Pulmonary artery endothelial cell (primary cell): ENCODE measurements around the gene ZNG1B. TPM values are rescaled to one million over a fixed set of nuclear protein-coding genes. Genes with fewer than 3 reads are reported as not detected.
"Not testable (repeated sequence)": the region's sequence is repeated elsewhere in the genome, so short reads cannot be mapped to it uniquely, and the experiment has no call there.

Source experiments
- DNase-seq: peaks from one replicate; pipeline ENCODE4 v3.0.0-alpha.2; 2011; ENCODE audit warnings: low read depth, low spot score
- total RNA-seq: library from RNA; depleted of rRNA; stranded (reverse); fragments of >200 nt; gene quantifications from 2 replicates; pipeline ENCODE4 v1.2.3, GENCODE V29; 2014

ZNG1B gene
- total RNA-seq, 1 donor from 2014 or later, result 18.7 TPM

DNA sequence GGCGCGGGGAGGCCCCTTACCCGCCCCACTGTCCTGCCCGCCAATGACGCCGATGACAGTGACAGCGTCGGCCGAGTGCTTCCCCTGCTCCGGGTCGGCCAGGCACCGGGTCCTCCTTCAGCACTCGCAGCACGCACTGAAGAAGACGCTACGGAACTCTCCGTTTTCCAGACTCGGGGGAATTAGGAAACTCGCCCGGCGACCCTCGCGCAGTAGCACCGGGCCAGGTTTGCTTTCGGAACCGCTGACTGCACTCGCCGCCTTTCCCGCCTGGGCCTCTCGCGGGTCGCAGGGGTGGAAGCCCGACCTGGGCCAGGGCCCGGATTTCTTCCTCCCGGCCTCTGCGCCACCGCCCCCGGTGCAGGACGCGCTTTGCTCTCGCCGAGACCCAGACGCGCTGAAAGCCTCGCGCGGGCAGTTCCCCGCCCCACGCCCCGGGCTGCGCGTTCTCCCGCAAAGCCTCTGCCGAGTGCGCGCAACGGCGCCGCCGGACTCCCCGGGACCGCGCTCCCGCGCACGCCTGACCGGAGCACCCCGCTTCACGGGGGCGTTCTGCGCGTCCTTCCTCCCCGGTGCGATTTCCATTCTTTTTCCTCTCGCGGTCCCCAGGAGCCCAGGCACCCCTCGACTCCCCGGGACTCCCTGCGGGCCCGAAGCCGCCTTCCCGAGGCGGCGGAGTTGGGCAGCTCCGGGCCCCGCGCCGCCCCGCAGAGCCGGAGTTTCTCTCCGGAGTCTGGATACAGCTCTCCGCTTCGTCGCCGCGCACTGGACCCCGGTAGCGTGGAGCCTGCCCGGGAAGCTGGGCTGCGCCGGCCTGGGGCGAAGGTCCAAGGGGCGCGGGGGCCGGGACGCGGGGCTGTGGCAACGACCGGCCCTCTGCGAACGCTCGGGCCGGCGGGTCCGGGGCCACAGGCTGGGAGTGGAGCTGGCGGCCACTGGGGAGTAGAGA is 65.9 kb downstream of the ZNG1B start:
- not testable (repeated sequence) for DNase-seq

DNA sequence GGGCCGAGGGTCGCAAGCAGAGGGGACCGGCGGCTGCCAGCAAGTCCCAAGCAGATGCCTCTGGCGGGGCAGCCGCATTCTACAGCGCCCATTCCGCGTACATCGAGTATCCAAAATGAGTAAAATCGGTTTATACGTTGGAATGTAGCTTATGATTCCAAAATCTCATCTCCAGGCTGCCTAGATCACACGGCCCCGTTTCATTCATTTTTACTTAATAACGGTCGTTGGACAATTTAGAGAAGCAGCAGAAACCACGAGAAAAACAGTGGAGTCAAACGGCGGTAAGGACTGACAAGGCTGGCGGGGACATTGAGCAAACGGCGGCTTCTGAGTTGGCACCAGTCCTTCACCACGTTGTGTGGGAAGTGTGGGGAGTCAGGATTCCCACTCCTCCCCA is 66.6 kb downstream of the ZNG1B start:
- not testable (repeated sequence) for DNase-seq

DNA sequence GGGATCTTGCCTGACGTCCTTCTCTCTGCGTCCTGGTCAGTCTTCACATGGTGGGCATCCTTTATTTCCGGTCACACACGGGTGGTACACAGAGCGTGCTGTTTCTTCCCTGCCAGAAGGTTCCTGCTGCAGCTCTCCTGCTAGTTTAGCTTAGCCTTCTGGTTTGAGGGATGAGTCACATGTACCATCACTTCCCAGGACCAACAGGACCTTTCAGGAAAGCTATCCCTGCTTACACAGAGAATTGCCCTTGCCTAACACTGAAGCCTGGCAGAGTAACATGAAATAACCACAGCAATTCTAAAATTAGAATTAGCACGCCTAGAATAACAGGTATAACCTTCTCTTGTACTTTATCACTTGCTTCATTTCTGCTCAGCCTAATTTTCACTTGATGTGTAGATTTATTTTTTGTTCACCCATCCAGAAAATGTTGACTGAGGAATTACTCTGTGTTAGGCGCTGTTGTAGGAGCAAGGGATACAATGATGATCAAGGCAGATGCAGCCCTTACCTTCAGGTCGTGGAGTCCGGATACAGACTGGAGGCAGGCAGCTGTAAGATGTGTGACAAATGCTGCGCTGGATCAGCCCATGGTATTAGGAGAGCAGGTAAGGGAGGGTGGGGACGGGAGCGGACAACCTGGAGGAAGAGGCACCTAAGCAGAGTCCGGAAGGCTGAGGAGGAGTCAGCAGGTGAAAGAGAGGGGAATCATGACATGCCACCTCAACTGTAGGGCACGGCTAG is 70.1 kb downstream of the ZNG1B start:
- not testable (repeated sequence) for DNase-seq

DNA sequence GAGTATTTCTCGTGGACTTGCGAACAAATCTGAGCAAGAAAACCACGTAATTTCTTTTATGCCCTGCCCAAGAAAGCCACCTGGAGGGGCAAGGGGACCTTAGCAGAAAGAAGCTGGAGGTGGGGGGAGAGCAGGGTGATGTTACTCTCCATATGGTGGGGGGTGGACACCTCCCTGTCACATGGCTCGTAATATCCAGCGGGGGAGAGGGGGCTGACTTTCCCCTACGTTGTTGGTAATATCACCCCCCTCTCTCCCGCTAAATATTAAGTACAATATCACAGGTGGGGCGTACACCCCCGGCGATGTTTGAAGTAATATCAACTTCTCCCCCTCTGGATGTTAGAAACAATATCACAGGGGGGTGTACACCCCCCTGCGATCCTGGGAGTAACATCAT is 70.7 kb downstream of the ZNG1B start:
- DNase-seq, result not testable (repeated sequence)

DNA sequence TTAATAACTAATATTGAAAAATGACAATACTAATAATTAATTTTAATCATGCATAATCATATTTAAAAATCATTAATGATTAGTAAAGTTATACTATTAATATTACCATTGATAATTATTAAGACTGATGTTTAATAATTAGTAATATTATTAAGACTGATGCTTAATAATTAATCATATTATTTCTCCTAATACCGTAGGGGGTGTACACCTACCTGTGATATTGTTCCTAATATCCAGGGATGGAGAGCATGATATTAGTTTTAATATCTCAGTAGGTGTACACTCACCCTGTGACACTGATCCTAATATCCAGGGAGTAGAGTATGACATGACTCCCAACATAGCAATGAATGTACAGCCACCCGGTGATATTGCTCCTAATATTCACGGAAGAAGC is 73.4 kb downstream of the ZNG1B start:
- not testable (repeated sequence) for DNase-seq

DNA sequence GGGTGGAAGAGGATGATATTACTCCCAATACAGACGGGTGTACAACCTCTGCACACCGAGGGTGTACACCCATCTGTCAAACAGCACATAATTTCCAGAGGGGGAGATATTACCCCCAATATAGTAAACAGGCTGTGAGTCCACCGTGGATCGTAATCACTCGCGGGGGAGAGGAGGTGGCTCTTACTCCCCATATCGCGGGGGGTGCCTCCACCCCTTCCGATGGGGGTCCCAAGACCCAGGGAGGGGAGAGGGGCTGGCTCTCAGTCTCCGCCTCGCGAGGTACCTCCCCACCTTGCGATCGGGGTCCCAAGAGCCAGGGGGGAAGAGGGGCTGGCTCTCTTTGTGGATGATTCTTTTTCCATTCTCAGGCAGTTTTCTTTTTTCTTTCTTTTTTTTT is 74.4 kb downstream of the ZNG1B start:
- DNase-seq, result not testable (repeated sequence)

DNA sequence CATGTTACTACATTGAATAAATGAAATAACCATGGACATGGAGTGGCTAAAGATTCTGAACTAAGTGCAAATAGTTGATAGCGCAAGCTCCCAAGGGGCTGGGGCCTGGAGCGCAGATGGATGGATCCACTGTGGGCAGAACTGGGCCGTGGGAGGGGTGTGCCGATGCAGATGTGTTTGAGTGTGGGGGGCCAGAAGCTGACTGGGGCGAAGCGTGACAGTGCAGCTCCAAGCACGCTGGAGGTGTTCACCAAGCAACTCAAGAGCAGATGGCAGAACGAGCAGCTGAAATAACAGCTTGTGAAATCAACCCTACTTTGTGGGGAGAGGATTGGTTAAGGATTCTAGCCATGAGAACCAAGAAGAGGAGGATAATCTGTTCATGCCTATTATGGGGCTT is 78.0 kb downstream of the ZNG1B start:
- not testable (repeated sequence) for DNase-seq

DNA sequence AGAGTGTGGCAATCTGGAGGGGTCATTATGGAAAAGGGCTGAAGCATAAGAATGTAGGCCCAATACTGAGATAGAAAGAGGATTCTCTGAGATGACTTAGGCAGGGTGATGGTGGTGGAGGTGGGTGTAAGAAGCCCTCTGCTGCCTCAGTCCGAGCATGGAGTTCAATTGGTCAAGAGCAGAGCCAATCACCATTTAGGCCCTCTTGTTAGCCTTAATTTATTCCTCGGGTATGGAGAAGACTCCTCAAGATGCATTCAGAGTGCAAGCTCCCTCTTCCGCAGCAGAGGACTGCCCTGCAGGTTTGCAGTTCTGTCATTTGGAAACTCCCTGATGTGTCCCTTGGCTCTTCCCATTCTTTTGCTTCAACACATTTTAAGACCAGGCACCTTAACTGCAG is 78.5 kb downstream of the ZNG1B start:
- not testable (repeated sequence) for DNase-seq

DNA sequence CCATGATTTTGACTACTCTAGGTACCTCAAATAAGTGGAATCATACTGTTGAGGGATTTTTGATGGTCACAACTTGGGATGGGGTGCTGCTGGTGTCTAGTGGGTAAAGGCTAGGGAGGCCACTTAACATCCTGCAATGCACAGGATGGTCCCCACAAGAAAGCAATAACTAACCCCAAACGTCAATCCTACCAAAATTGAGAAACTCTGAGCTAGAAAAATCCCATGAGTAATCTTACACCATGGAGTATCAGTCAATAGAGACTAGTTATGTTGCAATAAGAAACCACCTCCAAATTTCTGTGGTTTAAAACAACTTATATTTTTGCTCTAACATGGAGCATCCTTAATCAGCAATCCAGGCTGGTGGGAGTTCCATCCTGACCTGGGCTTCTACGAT is 79.5 kb downstream of the ZNG1B start:
- DNase-seq, result not testable (repeated sequence)

DNA sequence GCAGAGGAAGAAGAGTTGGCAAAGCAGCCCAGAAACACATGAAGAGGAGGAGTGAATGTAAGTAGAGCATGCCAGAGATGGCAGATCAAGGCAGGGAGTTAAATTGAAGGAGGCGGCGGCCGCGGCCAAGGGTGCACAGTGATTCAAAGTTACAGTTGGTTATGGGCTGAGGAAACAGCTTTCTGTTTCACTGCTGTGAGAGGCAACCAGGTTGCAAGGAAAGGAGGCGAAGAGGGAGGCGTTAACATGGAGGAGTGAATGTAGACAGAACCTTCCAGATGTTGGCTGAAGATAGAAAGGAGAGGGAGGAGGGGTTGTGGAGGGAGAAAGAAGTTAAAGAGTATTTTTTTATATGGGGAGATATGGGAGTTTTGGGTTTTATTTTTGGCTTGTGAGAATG is 83.3 kb downstream of the ZNG1B start:
- not testable (repeated sequence) for DNase-seq

DNA sequence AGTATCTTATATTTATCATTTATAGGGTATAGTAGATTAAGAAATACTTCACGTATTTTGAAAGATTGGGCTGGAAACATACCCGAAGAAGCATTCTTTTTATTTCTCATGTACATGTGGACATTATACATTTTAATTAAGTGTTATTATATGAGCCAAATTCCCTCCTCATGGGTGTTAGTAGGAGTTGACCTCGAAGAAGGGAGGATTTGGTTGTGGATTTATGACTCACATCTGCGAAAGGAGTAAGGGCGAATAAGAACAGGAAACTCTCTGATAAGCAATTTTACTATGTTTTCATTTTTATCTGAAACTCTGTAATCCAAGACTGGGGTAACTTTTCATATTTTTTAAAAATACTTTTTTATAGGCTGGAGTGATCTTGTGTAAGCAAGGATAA is 84.0 kb downstream of the ZNG1B start:
- DNase-seq, result not testable (repeated sequence)

DNA sequence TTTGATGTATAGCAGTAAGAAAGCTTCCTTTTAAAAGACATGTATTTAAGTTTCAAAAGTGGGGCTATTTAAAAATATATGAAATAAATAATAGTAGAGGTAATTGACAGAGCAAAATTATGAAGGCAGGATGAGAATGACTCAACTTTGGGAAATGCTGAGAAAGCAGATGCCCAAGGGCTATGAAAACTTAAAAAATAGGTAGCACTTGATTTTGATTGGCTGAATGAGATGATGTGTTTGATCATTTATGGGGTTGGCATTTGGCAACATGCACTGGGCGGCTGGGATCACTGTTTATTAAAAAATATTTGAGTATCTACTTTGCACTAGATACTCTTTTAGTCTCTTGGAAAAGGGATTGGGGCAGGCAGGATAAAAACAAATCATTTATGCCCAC is 87.5 kb downstream of the ZNG1B start:
- DNase-seq, result not testable (repeated sequence)

DNA sequence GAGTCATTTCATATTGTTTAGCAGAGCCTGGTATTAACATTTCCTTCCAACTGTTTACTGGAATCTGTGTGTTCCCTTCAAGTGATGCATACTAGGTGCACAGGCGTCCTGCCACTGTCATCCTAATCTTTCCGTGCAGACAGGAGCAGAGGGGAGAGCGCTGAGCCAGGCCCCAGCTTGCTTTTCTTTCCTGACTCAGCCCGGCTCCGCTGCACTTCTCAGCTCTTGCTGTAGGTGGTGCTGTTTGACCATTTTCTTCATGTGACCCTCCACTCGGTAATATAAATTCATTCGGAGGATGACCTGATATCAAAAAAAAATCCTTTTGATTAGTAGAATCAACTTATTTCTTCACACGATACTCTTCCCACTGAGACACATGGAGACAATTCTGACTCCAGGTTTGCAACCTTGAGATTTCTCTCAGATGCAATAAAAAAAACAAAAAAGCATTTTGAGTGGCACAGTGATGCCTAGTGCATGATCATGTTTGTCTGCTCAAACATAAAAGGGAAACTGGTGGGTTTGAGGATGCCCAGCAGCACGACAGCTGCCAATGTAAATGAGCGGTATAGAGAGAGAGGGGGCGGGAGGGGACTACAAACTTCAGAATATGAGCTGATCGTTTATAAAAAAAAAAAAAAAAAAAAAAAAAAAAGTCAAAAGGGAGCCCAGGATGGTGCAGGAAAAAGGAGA is 90.0 kb downstream of the ZNG1B start:
- DNase-seq, result not testable (repeated sequence)

DNA sequence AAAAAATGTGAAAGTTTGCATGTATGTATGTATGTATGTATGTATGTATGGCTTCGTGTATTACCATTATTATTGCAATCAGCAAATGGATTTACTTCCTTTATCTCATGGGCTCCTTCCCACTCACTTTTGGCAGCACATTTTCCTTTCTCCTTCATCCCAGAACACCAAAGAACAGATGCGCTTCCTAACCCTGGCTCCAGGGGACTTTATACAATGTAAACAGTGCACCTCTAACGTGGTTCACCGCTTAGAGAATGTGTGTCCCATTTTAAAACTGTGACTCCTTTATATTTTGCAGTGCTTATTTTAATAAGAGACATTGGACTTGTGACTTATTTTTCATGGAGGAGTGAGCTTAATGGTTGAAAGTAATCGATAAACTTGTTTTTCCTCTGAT is 90.6 kb downstream of the ZNG1B start:
- DNase-seq, result not testable (repeated sequence)

DNA sequence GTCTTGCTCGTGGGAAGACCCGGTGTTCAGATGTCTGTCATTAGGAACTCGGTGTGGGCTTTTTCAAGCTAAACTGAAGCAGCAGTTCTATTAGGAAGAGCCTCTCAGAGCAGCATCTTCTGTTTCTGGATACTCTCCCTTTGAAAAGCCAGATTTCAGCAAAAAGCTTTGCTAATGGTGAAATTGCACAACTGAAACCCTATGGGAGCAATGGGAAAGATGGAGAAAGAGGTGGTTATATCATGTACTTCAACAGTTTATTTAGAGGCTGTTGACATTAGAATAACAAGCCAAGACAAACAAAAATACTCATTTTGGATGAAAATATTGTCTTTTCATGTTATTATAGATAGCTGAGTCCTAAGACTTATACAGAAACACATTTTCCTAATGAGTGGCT is 91.4 kb downstream of the ZNG1B start:
- DNase-seq, result not testable (repeated sequence)

DNA sequence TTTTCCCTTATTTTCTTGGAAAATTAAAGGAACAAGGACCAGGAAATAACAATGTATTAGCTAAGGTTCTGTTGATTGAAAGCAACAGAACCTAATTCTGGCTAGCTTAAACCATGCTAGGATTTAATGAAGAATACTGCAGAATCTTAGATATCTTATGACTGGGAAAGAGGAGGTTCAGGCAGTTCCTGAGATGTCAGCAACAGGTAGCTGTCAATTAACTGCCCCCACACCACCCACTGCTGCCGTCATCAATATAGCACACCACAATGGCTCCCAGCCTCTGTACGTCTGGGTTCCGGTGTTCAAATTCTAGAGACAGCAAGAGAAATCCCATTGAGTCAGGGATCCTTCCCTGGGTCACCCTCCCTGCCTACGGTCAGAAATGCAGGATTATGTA is 95.5 kb downstream of the ZNG1B start:
- not testable (repeated sequence) for DNase-seq

DNA sequence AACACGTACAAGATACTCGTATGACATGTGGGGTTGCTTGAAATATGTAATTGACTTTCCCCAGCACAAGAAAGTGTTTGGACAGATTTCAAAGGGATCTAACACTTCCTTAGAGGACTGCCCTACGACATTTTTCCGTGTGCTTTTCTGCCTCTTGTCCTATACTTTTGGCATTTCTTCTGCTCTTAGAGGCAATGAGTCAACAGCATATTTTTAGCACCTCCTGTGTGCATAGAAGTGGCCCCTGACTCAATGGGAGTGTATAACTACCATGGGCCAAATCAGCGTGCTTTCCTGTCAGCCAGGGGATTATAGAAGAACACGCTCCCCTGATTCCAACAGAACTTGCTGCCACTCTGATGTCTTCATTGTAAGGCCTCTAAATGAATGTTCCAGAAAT is 99.1 kb downstream of the ZNG1B start:
- not testable (repeated sequence) for DNase-seq

DNA sequence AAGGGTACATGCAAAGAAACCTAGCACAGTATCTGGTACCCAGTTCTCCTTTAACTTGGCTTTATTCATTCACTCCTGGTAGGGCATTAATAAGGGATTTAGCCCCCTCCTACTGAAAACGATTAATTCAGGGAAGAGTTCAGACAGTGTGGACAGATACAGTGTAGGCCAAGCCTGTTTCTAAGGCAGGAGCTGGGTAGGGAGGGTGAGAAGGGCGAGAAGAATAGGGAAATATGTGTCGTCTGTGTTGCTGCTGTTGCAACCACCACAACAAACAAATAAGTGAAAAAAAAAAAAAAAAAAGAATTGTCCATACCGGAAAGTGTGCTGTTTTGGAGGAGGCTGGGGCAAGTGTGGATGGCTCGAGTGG is 103.3 kb downstream of the ZNG1B start:
- not testable (repeated sequence) for DNase-seq

DNA sequence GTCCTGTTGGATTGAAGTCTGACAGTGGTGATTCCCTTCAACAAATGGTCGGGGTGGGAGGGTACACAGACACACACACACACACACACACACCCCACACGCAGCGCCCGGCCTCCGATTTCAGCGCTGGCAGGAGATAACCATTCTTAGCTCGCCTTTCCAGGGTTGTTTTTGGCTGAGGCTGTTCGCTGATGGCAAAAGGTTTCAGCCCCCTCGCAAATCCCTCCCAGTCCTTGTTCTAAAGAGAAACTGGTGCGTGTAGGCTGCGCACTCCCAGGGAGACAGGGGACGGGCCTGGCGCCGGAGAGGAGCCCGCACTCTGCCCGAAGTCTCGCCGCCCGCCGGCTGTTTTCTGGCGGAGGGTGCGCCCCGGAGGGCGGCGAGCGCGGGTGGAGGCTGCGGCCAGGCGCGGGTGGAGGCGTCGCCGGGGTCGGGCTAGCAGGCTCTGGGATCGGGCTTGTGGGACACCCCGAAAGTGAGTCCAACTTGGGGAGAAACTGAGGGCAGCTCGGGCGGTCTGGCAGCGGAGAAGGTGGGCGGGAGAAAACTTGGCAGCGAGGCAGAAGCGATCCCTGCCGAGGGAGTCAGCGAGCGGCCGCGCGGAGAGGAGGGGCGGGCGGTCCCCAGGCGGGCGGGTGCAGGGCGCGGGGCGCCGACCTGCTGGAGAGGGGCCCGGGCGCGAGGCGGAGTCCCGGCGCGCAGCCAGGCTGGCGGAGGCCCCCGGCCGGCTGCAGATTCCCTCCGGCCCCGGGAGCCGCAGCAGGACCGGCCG is 103.9 kb downstream of the ZNG1B start:
- DNase-seq, result not testable (repeated sequence)

DNA sequence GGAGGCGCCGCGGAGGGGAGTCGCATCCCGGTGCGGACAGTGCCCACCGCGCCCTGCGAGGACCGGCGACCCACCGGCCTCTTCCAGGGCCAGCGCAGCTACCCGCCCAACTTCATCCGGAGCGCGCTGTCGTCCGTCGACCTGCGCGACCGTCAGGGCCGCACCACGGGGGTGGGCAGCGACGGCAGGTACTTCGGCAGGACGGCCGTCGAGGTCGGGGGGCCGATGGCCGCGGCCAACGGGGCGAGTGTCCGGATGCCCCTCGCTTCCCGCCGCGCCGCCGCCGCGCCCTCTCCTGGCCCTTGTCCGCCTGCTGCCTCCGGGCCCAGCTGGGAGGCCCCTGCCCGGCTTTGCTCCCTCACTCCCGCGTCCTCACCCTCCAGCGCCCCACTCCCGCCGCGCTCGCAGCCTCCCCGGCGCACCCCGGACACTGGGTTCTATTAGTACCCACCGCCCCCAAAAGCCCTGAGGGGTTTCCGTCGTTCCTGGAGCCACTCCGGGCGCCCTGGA is 104.5 kb downstream of the ZNG1B start:
- not testable (repeated sequence) for DNase-seq

DNA sequence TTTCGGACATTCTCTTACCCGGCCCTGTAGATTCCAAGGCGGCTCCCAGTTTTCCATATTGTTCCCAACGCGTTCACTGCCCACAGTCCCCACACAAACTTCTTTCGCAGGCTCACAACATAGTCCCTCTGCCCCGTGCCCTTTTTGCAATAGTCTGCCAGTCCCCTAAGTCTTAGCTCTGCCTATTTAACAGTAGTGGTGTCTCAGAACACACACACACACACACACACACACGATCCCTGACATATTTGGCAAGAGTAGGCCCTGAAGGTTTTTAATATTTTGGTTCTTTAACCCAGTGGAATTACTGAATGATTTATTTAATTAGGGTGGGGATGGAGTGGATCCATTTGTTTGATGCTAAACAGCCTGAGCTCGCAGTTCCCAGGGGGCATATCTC is 105.0 kb downstream of the ZNG1B start:
- DNase-seq, result not testable (repeated sequence)
